GM23338 (cell line): Measurements from ENCODE around the gene FETUB.

ENCODE experiments used
- CREB1 ChIP-seq: fragments of 250-450 bp; sonication (Bioruptor Pico); IDR thresholded peaks from 2 replicates; pipeline ENCODE4 v1.5.0; 2020; ENCODE audit warnings: low read depth, mild to moderate bottlenecking, moderate library complexity
- ETS1 ChIP-seq: IDR thresholded peaks from 2 replicates; pipeline ENCODE4 v1.6.1; 2016; ENCODE audit warnings: antibody characterized with exemption
- EZH2 ChIP-seq: fragments of 200-600 bp; sonication (generic); IDR thresholded peaks from one replicate; pipeline ENCODE4 v1.8.0; 2017; ENCODE audit warnings: antibody characterized with exemption, mild to moderate bottlenecking, low read depth; ENCODE audit not compliant: unreplicated experiment
- EZH2phosphoT487 ChIP-seq: fragments of 200-600 bp; sonication (generic); IDR thresholded peaks from one replicate; pipeline ENCODE4 v1.8.1; 2018; ENCODE audit warnings: antibody characterized with exemption; ENCODE audit not compliant: unreplicated experiment
- JUNB ChIP-seq: IDR thresholded peaks from one replicate; pipeline ENCODE4 v1.6.1; 2016; ENCODE audit warnings: antibody characterized with exemption; ENCODE audit not compliant: unreplicated experiment
- POLR2AphosphoS5 ChIP-seq: IDR thresholded peaks from 2 replicates; pipeline ENCODE4 v1.6.1; 2016; ENCODE audit warnings: antibody characterized with exemption, low read depth
- REST ChIP-seq: IDR thresholded peaks from one replicate; pipeline ENCODE4 v1.6.1; 2018; ENCODE audit warnings: antibody characterized with exemption; ENCODE audit not compliant: unreplicated experiment
- STAT1 ChIP-seq: IDR thresholded peaks from one replicate; pipeline ENCODE4 v1.6.1; 2016; ENCODE audit warnings: antibody characterized with exemption; ENCODE audit not compliant: unreplicated experiment
- ZNF331 ChIP-seq: fragments of 250-450 bp; sonication (Bioruptor Pico); IDR thresholded peaks from 2 replicates; pipeline ENCODE4 v1.5.0; 2020; ENCODE audit warnings: low read depth, mild to moderate bottlenecking, moderate library complexity
- ZNF462 ChIP-seq: fragments of 250-450 bp; sonication (Bioruptor Pico); IDR thresholded peaks from 2 replicates; pipeline ENCODE4 v1.5.0; 2020; ENCODE audit warnings: mild to moderate bottlenecking, moderate library complexity
- TF ChIP-seq, protein P1 (sequence below), 2 experiments: fragments of 200-600 bp in 1 of 2; sonication (generic) in 1 of 2; conservative IDR thresholded peaks; 2 replicates each; pipeline versions ENCODE4 v1.5.1 to v1.6.1; 2016 to 2017; ENCODE audit warnings: antibody characterized with exemption in 2 of 2, low read depth in 2 of 2, mild to moderate bottlenecking in 2 of 2, moderate library complexity in 1 of 2

- TF ChIP-seq, protein P1, sequence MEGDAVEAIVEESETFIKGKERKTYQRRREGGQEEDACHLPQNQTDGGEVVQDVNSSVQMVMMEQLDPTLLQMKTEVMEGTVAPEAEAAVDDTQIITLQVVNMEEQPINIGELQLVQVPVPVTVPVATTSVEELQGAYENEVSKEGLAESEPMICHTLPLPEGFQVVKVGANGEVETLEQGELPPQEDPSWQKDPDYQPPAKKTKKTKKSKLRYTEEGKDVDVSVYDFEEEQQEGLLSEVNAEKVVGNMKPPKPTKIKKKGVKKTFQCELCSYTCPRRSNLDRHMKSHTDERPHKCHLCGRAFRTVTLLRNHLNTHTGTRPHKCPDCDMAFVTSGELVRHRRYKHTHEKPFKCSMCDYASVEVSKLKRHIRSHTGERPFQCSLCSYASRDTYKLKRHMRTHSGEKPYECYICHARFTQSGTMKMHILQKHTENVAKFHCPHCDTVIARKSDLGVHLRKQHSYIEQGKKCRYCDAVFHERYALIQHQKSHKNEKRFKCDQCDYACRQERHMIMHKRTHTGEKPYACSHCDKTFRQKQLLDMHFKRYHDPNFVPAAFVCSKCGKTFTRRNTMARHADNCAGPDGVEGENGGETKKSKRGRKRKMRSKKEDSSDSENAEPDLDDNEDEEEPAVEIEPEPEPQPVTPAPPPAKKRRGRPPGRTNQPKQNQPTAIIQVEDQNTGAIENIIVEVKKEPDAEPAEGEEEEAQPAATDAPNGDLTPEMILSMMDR (conservative IDR thresholded peaks at IDR 0.05; ENCODE audit: low read depth in 2 of 2), result peak; percentile 98 to 99
- TF ChIP-seq POLR2AphosphoS5 (no peak), REST (no peak), EZH2 (no peak), ETS1 (no peak), EZH2phosphoT487 (no peak), ZNF331 (CRISPR knock-in tag) (no peak), JUNB (no peak), CREB1 (CRISPR knock-in tag) (peak; percentile 38; the same call in 1 of the 2 replicates), STAT1 (no peak), ZNF462 (CRISPR knock-in tag) (no peak)
Observed at GRCh38 chr3:186614597-186615483, 25.4 kb upstream of the FETUB start.
